Islet precursor cell (in vitro differentiated cells): ENCODE measurements around the gene STK33.

Source experiments
- DNase-seq: peaks from one replicate; pipeline ENCODE4 v3.0.0-alpha.2; 2018

Gene STK33

DNA sequence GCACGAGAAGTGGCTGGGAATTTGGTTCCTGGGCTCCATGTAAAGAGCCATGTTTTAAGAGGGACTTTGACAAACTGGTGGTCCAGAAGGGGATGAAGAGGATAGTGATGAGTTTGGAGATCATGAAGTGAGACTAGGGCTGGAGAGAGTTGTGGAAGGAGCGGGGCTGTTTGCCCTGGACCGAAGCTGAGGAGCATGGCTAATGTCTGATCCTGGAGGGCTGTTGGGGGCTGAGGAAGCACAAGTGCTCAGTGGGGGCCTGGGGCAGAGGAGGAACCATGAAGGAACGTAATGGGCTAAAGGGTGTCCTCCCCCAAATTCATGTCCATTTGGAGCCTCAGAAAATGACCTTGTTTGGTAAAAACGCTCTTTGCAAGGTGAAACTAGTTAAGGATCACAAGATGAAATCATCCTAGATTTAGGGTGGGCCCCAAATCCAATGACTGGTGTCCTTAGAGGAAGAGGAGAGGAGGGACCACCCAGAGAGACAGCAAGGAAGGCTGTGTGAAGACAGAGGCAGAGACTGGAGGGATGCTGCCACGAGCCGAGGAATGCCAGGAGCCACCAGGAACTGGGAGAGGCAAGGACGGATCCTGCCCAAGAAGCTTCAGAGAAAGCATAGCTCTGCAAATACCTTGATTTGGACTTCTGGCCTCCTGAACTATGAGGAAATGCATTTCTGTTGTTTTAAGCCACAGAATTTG lies 223.1 kb downstream of the STK33 start:
- DNase-seq: no peak

DNA sequence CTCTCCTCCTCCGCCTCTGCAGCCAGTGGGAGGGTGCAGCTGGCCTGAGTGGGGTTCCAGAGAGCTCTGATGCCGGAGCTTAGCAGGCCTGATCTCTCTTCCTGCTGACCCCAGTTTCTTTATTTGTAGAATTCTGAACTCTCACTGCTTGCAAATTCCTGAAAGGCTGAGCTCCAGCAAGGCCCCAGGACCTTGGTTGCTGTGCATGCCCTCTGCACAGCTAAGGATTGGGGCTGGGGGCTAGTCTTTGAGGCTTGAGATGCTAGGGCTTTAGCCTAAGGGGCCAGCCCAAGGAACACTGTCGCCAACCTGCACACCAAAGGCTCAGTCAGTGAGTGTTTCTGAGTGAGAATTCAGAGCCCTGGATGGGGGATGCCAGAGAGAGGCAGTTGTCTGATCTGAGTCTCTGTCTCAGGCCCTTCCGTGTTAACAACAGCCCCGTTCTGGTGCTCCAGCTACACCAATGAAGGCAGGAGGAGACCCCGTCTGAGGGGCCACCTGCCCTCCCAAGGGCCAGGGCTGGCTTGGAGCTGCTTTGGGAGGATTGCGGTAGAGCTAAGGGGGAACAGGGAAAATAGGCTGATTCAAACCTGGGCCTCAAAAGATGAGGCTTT lies 224.3 kb downstream of the STK33 start:
- no peak for DNase-seq

DNA sequence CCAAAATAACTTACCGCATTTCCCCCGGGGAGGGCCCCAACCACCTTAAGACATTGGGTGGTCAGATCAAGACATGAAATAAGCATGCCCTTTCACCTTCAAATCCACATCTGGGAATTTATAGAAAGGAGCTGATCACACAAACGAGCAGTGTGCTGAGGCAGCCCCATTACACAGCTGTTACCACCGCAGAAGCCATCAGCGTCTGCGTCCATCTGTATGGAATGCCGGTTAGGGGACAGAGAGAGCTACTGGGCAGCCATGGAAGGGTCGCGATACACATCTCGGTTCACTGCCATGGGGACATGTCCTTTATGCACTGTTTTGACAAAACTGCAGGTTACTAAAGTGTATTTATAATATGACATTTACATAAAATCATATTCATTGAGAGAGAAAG lies 225.3 kb downstream of the STK33 start:
- no peak for DNase-seq

DNA sequence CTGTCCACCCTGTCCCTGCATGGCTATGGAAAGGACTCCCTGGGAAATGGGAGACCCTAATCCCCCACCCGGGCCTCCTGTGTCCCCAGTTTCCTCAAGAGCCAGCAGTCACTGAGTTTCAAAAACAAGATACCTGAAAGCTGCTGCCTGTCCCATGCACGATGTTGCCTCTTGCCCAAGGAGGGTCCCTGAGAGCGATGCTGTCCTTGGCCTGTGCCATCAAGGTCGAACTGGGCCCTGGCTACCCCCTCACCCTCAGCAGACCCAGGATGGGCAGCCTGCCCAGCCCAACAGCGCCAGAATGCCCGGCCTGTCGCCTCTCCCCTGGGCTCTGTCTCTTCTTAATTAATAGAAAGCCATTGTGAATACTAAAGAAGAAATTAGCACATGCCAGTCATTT lies 225.8 kb downstream of the STK33 start:
- DNase-seq: no peak

DNA sequence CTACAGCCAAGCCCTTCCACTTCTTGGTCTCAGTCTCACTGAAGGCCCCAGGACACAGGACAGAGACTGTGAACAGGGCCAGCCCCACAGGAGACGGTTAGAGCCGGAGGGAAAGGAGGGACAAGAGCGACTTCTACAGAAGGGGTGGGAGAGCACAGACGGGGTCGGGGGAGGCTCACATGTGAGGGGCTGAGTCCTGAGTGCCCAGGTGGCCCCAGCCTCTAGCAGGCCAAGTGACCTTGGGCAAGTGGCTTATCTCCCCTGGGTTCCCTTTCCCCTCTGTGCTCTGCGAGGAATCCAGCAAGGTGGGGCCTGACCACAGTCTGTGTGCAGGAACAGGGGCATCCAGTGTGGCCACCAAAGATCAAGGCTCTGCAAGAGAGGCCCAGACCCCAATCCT lies 227.7 kb downstream of the STK33 start:
- no peak for DNase-seq

DNA sequence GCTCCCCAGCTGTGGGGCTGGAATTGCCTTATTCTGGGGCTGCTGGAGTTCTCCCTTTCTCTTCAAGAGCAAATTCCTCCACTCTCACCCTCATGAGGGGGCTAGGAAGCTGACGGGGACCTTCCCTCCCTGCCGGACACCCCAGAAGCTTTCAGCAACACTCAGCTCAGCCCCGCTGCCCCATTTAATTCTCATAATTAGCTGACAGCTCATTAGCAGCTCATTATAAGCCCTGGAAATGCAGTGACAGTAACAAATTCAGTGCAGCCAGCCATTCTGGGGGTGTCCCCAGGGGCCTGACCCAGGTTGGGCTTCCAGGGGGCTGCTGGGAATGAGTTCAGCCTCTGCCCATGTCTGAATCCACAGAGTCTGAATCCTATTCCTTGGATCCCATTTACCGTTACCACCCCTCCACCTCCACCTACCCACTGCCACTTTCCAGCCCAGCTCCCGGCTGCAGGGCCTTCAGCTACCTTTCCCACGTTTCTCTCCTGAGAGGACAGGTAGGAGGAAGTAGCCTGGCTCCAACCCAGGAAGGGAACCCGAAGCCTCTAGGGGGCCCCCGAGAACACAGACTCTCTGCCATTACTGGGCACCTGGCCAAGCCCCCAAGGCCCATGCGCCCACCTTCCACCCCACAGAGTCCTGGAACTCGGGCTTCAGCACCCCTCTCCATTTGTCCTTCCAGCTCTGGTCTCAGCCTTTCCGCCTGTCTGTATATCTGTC lies 228.6 kb downstream of the STK33 start:
- DNase-seq: no peak

DNA sequence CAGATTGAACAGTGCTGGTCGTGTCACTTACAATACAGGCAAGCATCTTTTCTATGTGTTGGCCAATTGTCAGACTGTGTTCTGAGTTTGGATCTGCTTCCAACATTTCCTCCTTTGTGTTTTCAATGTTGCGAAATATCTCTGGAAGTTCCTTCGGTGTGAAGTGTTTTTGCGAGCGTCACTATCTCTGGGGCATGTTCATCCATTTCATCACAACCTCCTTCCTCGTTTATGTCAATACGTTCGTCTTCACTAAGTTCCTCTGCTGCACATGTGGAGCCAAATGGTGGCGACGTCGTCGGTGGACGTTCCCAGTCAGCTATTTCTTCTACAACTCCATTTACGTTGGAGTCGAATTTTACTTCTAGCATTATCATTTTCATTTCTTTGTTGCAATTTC lies 230.1 kb downstream of the STK33 start:
- DNase-seq: no peak

DNA sequence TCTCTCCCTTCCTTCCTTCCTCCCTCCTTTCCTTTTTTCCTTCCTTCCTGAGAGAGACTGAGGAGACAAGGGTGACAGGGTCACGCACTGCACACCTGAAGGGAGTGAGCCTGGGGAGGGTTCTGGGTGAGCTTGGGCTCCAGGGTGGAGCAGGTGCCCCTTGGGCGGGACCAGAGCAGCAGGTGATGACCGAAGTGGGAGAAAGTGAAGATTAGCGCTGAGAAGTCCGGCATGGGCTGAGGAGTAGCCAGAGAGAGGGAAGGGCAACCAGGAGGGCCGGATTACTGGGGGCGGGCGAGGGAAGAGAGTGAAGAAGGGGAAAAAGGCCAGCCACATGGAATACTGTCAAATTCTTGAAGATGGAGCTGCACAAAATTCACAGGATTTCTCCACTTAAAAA lies 231.1 kb downstream of the STK33 start:
- DNase-seq: no peak

DNA sequence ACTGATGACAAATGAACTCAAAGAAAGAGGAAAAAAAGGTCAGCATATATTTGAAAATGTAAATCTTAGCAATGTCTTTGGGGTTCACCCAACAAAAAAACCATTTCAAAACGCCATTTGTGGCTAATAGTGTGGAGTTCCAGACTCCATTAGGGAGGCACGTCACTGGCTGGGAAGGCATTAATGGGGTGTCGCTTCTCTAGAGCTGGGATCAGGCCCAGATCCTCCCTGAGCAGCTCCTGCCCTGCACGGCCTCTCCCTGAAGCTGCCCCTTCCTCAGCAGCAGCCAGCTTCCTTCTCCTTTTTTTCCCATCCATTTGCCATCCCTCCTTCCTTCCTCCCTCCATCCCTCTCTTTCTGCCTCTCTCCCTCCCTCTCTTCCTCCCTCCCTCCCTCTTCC lies 231.5 kb downstream of the STK33 start:
- DNase-seq: no peak

DNA sequence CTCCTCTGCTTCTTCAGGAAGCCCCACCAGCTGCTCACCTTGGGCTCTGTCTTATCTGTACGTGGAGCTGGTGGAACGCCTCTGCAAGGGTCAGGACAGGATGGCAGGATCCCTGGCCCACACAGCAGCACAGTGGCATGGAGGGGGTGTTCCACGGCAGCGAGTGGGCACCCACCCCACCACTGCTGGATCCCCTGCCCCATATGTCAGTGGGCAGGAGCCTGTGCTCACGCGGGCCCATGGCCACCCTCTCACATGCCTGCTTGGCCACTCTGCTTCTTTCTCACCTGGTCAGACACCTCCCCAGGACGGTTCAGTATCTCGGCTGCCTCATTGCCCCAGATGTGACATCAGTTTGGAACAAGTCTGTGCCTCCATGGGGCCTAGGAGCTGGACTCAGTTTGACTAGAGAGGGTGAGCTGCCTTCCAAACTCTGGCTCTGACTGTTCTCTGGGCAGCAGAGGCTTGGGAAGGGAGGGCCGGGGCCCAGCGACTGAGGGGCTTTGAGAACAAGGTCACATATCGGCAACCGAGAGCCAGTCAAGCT lies 232.3 kb downstream of the STK33 start:
- DNase-seq: no peak

DNA sequence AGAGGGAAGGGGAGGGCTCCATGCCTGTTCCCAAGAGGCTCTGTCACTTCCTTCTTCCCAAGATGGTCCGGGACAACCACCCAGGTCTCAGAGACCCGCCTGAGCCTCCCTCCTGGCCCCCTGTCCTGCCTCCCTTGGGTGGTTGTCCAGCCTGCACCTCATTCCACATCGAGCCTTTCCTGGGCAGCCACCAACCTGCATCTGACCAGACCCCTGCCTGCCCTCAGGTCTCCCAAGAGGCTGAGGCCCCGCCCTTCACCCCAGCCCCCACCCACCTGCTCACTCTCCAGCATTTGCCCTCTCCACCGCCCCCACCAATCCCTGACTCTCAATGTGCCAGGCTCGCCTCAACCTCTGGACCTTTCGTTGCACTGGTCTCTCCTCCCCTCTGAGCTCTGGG lies 232.8 kb downstream of the STK33 start:
- no peak for DNase-seq

DNA sequence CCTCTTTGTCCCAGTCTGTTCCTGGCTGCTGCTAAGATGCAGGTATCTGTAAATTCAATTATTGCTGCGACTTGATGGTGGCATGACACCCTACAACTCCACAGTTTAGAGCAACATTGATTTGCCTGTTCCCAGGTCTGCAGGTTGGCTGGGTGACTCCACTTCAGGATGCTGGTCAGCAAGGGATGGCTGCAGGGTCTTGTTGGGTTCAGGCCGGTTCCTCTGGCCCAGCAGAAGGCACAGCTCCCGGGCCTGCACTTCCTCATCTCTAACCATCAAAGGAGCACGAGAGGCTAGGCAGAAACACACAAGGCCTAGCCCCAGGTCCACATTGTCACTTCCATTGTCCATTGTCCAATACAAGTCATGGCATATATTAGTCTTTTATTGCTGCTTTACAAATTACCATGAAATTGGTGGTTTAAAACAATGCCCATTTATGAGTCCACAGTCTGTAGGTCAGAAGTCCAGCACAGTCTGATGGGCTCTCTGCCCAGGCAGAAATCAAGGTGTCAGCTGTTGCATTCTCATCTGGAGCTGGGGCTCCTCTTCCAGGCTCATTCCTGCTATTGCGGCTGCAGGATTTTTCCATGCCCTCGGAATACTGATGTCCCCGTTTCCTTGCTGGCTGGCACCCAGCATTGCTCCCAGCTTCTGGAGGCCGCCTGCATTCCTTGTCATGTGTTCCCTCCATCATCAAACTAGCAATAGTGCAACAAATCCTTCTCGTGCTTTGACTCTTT lies 233.8 kb downstream of the STK33 start:
- DNase-seq: no peak

DNA sequence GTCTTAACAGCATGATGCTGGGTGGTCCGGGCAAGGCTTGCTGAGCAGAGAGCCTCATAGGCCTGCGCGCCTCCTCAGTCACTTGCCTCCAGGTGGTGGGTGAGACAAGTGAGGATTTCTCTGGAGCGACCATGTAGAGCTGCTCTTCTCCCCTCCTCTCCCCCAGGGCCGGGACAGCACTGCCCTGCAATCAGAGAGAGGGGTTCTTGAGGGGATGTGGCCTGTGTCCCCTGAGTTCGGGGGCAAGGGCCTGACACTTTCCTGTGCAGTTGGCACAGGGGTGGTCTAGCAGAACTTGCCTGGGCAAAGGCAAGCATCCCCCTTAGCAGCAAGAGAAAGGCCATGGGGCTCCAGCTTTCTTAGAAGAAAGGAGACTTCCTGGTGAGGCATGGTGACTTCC lies 234.5 kb downstream of the STK33 start:
- no peak for DNase-seq

DNA sequence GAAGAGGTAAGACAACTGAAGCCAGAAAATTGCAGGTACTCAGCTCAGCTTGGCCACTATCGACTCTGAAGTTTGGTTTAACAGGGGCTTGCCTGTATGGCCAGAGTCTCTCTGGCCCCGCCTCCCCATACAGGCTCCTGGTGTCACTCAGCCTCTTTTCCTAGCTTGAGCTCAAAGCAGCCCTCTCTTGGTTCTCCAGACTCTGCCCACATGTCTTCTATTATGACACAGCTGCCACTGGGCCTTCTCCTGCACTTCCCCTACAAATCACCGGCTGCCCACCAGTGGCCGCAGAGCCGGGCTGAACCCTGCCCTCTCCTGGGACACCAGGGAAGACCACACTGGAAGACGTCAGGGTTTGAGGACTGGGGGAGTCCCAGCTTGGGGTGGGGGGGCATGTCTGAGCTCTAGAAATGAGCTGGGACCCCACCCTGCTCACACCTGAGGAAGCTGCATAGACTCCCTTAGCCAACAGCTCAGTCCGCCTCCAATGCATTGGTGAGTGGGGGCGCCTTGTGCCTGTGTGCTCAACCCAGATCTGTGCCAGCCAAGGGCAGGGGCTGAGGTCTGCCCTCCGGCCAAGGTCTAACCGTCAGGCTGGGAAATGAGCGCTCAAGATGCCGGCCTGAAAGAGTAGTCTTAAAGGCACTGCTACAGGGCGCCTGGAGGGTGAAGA lies 236.0 kb downstream of the STK33 start:
- no peak for DNase-seq

DNA sequence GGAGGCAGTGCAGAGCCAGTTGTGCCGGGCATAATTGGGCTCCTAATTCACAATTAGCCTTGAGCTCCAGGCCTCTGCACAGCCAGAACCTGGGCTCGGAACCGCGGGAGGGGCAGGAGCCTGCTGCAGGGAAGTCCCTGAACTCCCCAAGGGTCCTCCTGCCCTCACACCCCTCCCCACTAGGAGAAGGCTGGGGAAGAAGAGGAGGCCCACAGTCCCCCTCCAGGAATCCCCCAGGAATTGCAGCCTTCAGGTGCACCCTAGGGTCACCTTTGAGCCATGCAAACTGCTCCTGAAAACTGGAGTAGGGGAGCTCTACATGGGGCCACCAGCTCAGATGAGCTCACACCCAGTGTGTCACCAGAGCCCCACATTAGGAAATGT lies 236.5 kb downstream of the STK33 start:
- DNase-seq: no peak

DNA sequence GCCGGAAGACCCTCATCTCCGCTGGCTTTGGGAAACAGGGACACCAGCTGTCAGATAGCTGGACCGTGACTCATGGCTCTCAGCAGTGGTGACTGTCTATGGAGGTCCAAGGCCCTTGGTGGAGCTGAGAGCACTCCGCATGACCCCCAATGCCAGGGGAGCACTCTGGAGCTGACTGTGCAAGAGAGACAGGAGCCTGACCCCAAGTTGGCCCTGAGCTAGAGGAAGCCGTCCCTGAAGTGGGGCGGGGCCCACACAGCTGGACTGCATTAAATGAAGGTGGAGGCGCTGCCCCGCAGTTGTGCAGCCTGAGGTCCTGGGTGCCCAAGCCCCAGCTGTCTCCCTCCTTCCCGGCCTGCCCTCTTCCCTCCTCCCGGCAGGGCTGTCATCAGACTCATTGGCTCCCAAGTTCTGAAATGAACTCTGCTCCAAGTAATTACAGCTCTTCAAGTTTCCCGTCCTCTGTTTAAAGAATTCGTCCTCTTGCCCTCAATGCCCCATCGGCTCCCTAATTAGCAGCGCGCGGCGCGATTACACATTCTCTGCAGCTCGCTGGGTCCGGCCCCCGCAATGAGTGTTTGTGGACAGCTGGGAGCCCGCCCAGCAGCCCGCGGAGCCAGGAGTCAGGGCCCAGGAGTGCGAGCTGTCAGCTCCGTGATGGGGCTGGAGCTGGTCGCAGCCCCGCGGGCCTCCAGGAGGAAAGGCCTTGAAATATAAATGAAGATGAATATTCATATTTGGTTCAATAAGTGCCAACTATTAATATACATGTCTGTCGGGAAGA lies 237.1 kb downstream of the STK33 start:
- no peak for DNase-seq

DNA sequence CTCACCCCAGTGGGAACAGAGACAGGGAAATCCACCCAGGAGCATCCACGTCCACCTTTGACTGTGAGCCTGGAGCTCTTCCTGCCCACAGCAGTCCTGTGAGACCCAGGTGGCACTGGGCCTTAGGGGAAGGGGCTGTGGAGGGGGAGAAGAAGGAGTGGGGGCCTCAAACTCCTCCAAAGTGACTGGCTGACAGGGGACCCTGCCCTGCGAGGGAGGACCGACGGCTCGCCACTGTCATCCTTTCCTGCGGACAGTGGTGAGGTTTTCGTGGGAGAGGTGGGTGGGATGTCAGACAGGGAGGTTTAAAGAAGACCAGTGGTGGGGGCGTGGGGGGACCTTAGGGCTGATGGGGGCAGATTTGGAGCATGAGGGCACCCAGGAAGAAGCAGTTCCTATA lies 237.8 kb downstream of the STK33 start:
- DNase-seq: no peak

DNA sequence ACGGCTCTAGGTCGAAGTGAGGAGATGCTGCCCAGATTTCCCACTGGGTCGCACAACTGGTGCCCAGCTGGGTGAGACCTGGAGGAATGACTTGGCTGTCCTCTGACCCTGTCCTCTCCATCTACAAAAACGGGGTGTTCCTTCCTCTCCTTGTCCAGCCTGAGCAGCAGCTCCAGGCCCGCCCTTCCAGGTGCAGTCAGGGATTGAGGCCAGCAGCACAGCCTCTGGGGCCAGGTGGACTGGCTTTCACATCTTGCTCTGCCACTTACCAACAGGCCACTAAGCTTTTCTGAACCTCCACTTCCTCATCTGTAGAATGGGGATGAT lies 238.6 kb downstream of the STK33 start:
- no peak for DNase-seq

DNA sequence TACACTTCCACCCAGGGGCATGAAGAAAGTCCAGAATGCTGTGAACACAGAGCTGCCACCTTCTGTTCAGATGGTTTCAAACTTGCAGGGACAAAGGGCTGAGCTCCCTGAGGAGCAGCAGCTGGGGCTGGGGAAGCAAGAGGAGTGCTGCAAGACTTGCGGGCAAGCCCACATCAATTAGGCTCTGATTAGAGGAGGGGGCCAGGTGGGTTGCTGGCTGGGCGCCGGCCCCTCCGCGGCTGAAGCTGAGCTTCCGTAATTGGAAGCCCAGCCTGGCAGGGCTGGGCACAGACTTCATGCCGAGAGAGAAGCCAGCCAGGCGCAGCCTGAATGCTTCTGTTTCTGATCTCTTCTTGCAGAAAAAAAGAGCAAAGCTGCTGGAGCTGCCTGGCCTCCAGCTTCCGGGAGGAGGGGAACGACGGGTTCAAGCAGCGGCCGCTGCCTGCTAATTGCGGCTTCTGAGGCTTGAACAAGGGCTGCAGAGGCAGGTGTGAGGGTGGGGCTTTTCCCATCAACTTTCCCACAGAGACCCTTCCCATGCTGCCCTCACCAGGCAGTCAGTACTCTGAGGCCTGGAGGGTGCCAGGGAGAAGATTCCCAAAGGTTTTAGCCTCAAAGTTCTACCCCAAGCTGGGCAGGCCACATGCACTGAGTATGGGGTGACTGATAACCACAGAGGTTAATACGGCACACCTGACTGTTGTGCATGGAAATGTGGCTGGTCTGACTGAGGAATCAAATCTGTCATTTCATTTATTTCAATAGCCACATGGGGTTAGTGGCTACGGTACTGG lies 239.2 kb downstream of the STK33 start:
- no peak for DNase-seq

DNA sequence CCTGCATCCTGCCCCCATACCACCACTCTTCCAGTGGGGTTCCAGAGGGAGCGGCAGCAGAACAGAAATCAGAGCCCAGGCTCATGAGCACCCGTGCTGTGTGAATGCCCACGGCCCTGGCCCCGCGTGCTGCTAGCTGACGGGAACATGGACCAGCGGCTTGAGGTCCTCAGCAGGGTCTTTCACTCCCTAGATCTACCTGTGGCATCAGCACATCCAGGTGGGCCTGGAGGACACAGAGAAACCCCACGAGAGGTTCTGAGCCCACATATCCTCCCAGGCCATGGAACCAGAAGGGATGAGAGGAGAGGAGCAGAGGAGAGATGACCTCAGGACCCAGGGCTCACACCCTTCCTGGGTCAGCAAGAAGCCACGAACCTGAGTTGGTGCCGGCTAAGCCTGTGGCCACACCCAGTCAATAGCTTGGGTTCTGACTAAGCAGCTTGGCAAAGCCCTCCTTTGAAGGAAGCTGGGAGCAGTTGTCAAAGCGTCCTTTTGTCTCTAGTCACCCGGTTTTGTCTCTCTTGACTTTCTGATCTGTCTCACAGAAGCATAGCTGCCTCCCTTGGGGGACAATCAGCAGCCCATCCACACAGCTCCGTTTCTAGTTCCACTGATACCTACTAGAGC lies 241.0 kb downstream of the STK33 start:
- DNase-seq: no peak
